ENCODE results near the gene TEKT3. TPM values are rescaled to one million over a fixed set of nuclear protein-coding genes. Genes with fewer than 3 reads are reported as not detected.

Gene TEKT3
- total RNA-seq, 1 experiment from 2014 or later = not detected

GRCh38 chr17:15269087-15269779 is 72.2 kb downstream of the TEKT3 start:
- no peaks in the 10 kb centered on the region for H3F3A ChIP-seq (ENCODE audit: insufficient read depth, low read depth)
- no peaks in the 10 kb centered on the region for H3K4me1 ChIP-seq (replicated peaks; ENCODE audit: insufficient read depth)
- CTCF ChIA-PET = no interaction called here
- H4K20me1 ChIP-seq (ENCODE audit: insufficient read depth) = no peaks in the 10 kb centered on the region
- TF ChIP-seq CTCF (conservative IDR thresholded peaks at IDR 0.05) = no peak
- H3K27ac ChIP-seq = no peak overlapping the region
- H3K9me3 ChIP-seq (ENCODE audit: insufficient read depth, low read depth) = no peaks in the 10 kb centered on the region
- no peak overlapping the region for H3K4me3 ChIP-seq
- intact Hi-C loops (cut with micrococcal nuclease; ENCODE audit: unreplicated experiment) = loop anchor here (10.0 kb wide), 1 partner anchor 386 kb away; no protein-coding TSS in a partner anchor
- no TSS peak for BruUV-seq (replicated peaks)
- POLR2A ChIA-PET (ENCODE audit: unreplicated experiment) = no interaction called here
- peaks cover 17% of the 10 kb centered on the region; the same call in 1 of the 2 replicates for H3K27me3 ChIP-seq (ENCODE audit: insufficient read depth, low read depth)
- H3K79me2 ChIP-seq (ENCODE audit: low read depth) = no peaks in the 10 kb centered on the region
- DNase-seq = no peak
- H3K4me2 ChIP-seq = no peak overlapping the region
- no peaks in the 10 kb centered on the region for H3K9me2 ChIP-seq (ENCODE audit: insufficient read depth)
- H2AFZ ChIP-seq = no peak overlapping the region
- no peaks in the 10 kb centered on the region for H3K36me3 ChIP-seq (ENCODE audit: low read depth)

GRCh38 chr17:15268461-15268860 is 72.9 kb downstream of the TEKT3 start:
- H3K4me1 ChIP-seq (replicated peaks; ENCODE audit: insufficient read depth) = no peaks in the 10 kb centered on the region
- peaks cover 17% of the 10 kb centered on the region; the same call in 1 of the 2 replicates for H3K27me3 ChIP-seq (ENCODE audit: insufficient read depth, low read depth)
- H3K9me3 ChIP-seq (ENCODE audit: insufficient read depth, low read depth) = no peaks in the 10 kb centered on the region
- intact Hi-C loops (cut with micrococcal nuclease; ENCODE audit: unreplicated experiment) = loop anchor here (10.0 kb wide), 1 partner anchor 386 kb away; no protein-coding TSS in a partner anchor
- POLR2A ChIA-PET (ENCODE audit: unreplicated experiment) = no interaction called here
- no peak overlapping the region for H3K27ac ChIP-seq
- no peaks in the 10 kb centered on the region for H3F3A ChIP-seq (ENCODE audit: insufficient read depth, low read depth)
- no TSS peak for BruUV-seq (replicated peaks)
- H3K79me2 ChIP-seq (ENCODE audit: low read depth) = no peaks in the 10 kb centered on the region
- no peak for DNase-seq
- no peak overlapping the region for H2AFZ ChIP-seq
- CTCF ChIA-PET = no interaction called here
- no peaks in the 10 kb centered on the region for H3K36me3 ChIP-seq (ENCODE audit: low read depth)
- TF ChIP-seq CTCF (conservative IDR thresholded peaks at IDR 0.05) = no peak
- TF ChIP-seq EZH2 (IDR thresholded peaks at IDR 0.05; ENCODE audit: low read depth) = no peak
- H3K9me2 ChIP-seq (ENCODE audit: insufficient read depth) = no peaks in the 10 kb centered on the region
- no peaks in the 10 kb centered on the region for H4K20me1 ChIP-seq (ENCODE audit: insufficient read depth)
- no peak overlapping the region for H3K4me3 ChIP-seq
- H3K4me2 ChIP-seq = no peak overlapping the region

GRCh38 chr17:15267996-15268395 is 73.4 kb downstream of the TEKT3 start:
- no peaks in the 10 kb centered on the region for H3K79me2 ChIP-seq (ENCODE audit: low read depth)
- H3K27me3 ChIP-seq (ENCODE audit: insufficient read depth, low read depth) = peaks cover 17% of the 10 kb centered on the region; the same call in 1 of the 2 replicates
- no peaks in the 10 kb centered on the region for H3K4me1 ChIP-seq (replicated peaks; ENCODE audit: insufficient read depth)
- H3K9me2 ChIP-seq (ENCODE audit: insufficient read depth) = no peaks in the 10 kb centered on the region
- H3K27ac ChIP-seq = no peak overlapping the region
- POLR2A ChIA-PET (ENCODE audit: unreplicated experiment) = no interaction called here
- no peaks in the 10 kb centered on the region for H4K20me1 ChIP-seq (ENCODE audit: insufficient read depth)
- BruUV-seq (replicated peaks) = no TSS peak
- H2AFZ ChIP-seq = no peak overlapping the region
- no peak overlapping the region for H3K4me2 ChIP-seq
- no peaks in the 10 kb centered on the region for H3K9me3 ChIP-seq (ENCODE audit: insufficient read depth, low read depth)
- DNase-seq = no peak
- intact Hi-C loops (cut with micrococcal nuclease; ENCODE audit: unreplicated experiment) = loop anchor here (10.0 kb wide), 1 partner anchor 387 kb away; no protein-coding TSS in a partner anchor
- H3K36me3 ChIP-seq (ENCODE audit: low read depth) = no peaks in the 10 kb centered on the region
- no peak for TF ChIP-seq EZH2 (IDR thresholded peaks at IDR 0.05; ENCODE audit: low read depth)
- TF ChIP-seq CTCF (conservative IDR thresholded peaks at IDR 0.05) = no peak
- no peak overlapping the region for H3K4me3 ChIP-seq
- CTCF ChIA-PET = no interaction called here
- no peaks in the 10 kb centered on the region for H3F3A ChIP-seq (ENCODE audit: insufficient read depth, low read depth)
